Glomerular visceral epithelial cell (primary cell): Measurements from ENCODE around the gene MYO1A.
"Not testable (repeated sequence)": the region's sequence is repeated elsewhere in the genome, so short reads cannot be mapped to it uniquely, and the experiment has no call there.

Source experiments
- DNase-seq: peaks from one replicate; pipeline ENCODE4 v3.0.0-alpha.2; 2016; ENCODE audit errors: extremely low spot score

The MYO1A gene

GRCh38 chr12:57046947-57047890 is 2.7 kb downstream of the MYO1A start:
- no peak for DNase-seq

GRCh38 chr12:57046086-57046791 is 3.7 kb downstream of the MYO1A start:
- no peak for DNase-seq

- DNase-seq: no peak
Measured at GRCh38 chr12:57044889-57045288, 5.0 kb downstream of the MYO1A start.

GRCh38 chr12:57044468-57044867 is 5.5 kb downstream of the MYO1A start:
- no peak for DNase-seq

- DNase-seq: no peak
Measured at GRCh38 chr12:57042695-57043094, 7.2 kb downstream of the MYO1A start.

DNA sequence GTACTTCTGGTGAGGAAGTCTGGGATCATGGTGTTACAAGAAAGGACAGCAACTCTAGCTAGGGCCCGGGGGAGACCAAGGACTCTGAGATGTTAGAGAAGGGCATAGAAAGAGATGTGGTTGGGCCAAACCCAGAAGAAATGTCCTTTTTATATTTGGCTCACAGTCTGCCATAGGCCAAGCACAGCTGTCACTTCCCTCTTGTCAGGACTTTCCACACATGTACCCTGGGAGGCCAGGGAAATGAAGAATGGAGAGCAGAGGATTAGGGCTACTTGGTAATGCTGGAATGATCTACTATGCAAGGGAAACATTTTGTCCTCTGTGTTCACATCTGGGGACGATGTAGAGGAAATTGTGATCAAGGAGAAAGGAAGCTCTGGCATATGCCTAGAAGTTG is 9.2 kb downstream of the MYO1A start:
- no peak for DNase-seq

- DNase-seq: no peak
Measured at GRCh38 chr12:57040211-57040610, 9.7 kb downstream of the MYO1A start.

GRCh38 chr12:57039016-57039798 is 10.7 kb downstream of the MYO1A start:
- no peak for DNase-seq

DNA sequence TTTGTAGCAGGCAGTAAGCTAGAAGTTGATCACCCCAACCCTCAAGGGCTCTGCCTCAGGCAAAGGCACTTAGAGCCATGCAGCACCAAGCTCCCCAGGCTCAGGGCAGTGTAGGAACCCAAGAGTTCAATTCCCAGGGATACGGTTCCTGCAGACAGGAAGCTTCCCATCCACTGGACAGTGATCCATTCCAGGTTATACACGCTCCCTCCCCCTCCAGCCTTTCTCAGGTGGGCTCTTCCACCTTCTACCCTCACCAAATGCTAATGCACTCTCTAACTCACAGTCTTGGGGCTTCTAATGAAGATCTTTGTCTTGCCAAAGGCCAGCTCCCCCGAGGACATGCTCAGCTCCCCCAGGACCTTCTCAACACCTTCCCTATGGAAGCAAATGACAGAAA is 12.7 kb downstream of the MYO1A start:
- DNase-seq: no peak

- DNase-seq: no peak
Measured at GRCh38 chr12:57033431-57033830, 16.5 kb downstream of the MYO1A start.

GRCh38 chr12:57031789-57032188 is 18.1 kb downstream of the MYO1A start:
- DNase-seq: no peak

DNA sequence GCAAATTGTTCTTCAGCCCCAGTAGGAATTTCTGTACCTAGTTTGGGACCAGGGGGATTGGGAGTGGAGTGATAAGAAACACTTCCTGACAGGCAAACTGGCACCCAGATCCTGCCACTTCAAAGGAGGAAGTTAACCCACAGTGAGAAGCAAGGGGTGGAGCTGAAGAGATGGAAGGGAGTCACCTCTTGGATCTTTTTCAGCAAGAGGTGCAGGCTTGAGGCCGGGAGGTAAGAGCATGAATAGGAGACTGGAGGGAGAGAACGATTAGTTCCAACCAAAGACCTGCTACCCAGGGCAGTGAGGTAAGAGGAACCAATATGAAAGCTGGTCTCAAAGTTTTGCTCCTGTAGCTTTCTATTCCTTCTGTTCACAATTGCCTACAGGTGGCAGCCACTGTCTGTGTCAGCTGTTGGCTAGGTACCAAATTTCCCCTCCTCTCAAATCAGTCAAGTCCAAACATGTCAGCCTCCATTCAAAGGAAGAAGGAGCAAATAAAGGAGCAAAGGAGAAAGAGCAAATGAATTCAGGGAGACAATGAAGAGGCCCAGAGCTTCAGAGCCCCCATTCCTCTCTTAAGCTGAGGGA is 18.7 kb downstream of the MYO1A start:
- DNase-seq: peak; percentile 25

DNA sequence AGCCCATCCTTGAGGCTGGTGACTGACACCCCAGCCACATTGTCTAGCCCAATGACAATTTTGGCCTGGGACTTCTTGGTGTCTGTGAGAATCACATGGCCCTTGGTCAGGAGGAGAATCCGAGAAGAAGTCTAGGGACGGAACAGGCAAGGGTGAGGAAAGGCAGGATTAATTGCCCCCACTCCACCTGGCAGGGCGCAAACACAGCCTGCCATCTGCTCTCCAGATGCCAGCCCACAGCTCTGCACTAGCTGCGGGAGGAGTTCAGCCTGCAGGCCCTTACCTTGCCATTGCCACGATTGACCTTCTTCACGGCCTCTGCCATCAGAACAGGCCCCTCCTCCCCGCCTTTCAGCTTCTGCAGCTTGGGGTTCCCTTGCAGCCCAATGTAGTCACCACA is 20.5 kb downstream of the MYO1A start:
- no peak for DNase-seq

DNA sequence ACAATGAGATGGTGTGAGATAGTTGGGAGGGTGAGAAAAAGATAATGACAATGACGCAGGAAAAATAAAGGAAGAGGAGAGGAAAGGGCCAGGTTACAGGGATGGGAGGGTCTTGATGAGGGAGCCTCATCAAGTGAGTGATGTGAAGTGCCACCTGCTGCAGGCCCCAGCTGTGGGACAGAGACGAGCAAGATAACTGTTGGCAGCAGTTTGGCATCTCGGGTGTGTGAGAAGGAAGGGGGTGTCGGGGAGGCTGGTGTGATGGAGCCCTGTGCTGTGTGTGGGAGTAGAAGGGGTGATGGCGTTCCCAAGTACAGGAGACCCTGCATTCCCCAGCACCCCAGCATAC is 22.1 kb downstream of the MYO1A start:
- no peak for DNase-seq

GRCh38 chr12:57027011-57027804 is 22.7 kb downstream of the MYO1A start:
- DNase-seq: no peak

DNA sequence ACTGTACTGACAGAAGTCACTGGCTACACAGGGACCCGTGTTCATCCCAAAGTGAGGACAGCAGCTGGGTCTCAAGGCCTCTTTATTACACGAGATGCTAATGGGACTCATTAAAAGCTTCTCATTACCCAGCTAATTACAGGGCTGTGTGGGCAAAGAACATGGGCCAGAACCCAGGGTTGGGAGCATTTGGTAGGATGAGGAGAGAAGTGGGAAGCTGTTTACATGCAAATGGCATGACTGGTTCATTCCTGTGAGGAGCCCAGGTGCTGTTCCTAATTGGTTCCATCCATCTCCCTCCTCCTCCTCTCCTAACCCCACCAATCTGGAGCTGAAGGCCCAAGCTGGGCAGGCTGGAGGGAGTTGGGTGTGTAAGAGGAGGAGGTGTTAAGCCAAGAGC is 24.7 kb downstream of the MYO1A start:
- DNase-seq: no peak

GRCh38 chr12:57022324-57022723 is 27.6 kb downstream of the MYO1A start:
- DNase-seq: not testable (repeated sequence)

DNA sequence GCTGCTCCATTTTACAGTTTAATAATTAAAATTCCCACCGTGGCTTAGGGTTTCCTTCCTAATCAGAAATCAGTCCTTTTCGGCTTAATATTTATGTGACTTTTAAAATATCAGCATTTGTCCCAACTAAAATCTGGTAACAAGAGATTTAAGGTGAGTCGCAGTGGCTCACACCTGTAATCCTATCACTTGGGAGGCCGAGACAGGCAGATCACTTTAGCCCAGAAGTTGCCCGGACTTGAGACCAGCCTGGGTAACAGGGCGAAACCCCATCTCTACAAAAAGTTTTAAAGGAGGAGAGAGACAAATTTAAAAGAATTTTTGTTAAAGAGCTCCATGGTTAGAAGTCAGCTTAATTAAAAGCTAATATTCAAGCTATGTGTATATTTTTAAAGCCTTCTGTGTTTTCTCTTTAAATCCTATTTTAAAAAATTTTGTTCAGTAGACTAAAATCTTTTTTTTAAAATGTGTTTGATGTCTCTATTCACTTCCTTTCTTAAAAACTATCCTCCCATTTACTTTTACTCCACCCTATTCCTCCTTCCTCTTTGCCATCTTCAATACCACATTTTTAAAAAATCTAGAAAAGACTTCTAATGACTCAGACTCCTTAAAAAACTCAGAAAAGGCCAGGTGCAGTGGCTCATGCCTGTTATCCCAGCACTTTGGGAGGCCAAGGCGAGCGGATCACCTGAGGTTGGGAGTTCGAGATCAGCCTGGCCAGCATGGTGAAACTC is 29.8 kb downstream of the MYO1A start:
- no peak for DNase-seq

DNA sequence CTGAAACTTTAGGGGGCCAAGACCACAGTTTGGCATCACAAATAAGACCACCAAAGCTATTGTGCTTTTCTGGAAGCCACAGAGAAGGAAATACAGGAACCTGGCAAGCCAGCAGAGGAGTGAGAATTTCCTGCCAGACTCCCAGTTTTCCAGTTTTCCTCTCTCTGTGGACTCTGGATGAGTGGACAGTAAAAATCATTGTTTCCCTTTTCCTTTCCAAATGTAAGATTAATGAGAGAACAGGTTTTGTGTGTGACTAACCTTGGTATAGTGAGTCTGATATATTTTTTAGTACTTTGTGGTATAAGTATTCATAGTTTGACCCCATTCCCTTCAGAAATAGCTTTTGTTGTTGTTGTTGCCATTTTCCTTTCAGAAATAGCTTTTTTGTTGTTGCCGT is 31.0 kb downstream of the MYO1A start:
- no peak for DNase-seq

GRCh38 chr12:57018353-57018752 is 31.6 kb downstream of the MYO1A start:
- DNase-seq: not testable (repeated sequence)
